NCI-H2227 (cell line): ENCODE measurements around the gene CUBN.

Experiments
- DNase-seq: peaks from one replicate; lab custom pipeline; 2025; ENCODE audit not compliant: unreplicated experiment; lab: John Stamatoyannopoulos, UW

The CUBN gene

DNA sequence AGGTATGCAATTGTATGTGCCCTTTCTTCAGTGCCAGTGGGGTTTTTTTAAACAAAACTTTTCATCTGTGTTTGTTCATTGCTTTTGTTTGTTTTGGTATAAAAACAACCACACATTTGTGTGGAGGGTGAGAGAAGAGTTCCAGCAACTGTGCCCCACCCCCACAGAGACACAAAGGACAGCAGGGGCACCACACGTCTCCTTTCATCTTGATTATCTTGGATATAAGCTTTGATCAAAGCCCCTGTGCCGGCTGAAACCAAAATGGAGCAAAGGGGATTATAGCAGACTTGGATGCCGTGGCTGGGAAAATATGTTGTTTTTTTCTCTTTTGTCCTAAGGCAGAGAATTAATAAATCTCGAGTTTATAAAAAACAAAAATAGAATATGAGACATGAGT, 200.5 kb downstream of the CUBN start:
- DNase-seq = no peak

- no peak for DNase-seq
These were observed 202.1 kb downstream of the CUBN start for GRCh38 chr10:16927546-16927945.

DNA sequence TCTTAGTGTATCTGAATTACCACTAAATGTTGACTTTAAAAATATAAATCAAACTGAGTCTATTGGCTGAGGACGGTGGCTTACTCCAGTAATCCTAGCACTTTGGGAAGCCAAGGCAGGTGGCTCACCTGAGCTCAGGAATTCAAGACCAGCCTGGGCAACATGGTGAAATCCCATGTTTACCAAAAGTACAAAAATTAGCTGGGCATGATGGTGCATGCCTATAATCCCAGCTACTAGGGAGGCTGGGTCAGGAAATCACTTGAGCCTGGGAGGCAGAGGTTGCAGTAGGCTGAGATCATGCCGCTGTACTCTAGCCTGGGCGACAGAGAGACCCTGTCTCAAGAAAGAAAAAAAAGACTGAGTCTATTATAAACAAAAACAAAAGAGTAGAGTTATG, 205.9 kb downstream of the CUBN start:
- DNase-seq = no peak

GRCh38 chr10:16923309-16923708, 206.3 kb downstream of the CUBN start:
- no peak for DNase-seq

DNA sequence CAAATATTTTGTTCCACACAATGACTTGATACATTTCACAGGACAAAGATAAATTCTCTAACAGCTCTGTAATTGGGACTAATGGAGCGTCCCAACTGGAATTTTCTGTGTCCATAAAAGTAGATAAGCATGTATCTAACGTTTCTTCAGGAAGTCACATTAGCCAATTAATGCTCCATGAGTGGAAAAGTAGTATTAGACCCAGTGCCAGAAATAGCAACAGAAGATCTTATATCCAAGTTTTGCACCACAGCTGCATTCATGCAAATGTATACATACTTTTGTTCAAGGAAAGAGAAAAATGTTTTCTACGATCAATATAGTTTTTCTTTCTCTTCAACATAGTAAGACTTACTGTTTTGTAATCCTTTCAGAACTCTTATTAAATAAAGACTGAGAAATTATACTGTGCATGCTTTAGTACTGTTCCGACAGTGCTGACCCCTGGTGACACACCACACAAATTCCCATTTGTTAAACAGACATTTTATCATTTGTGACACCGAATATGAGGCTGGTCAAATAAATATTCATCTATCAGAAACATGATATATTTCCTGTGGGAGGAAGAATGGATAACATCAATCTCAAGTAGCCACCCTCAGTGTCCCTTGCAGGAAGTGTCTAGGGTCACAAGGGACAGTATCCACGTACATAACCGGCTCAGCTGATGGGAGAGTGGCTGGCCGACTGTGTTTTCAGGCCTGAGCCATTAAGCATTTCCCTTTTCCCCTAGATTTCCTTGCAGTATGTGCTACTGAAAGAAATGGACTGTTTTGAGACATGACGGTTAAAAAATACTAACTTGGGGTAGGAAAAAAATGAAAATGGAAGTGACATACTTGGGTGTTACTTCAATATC, 210.3 kb downstream of the CUBN start:
- DNase-seq = no peak

DNA sequence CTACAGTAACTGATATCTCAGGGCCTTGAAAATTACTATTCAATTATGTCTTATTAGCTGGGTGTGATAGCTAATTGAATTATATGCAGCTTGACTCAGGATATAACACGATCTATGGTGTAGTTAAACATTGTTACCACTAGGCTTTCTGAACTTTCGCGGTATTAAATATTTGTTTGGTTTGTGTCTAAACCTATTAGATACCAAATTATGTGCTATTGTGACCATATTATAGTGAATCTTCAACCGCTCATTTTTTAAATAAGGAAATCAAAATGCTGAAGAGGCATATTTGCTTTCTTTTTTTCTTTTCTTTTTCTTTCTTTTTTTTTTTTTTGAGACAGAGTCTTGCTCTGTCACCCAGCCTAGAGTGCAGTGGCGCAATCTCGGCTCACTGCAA, 213.1 kb downstream of the CUBN start:
- no peak for DNase-seq

GRCh38 chr10:16915300-16915699, 214.3 kb downstream of the CUBN start:
- DNase-seq = no peak

DNA sequence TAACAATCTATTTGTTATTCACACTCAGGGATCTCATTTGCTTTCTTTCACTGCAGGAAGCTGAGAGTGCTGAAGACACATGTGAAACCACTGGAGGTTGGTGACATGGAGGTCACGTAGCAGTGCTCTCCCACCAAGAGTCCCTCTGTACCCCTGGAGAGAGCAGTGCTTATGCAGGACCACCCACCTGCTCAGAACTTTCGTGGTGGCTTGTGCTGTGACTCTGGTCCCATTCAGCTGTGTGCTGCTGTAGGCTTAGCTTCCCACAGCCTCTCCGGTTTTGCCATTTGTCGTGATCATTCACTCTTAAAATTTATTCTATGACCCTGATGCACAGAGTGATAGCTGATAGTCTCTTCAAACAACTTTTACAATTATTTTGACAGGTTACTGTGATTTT, 216.3 kb downstream of the CUBN start:
- no peak for DNase-seq

- no peak for DNase-seq
These were observed 218.8 kb downstream of the CUBN start for GRCh38 chr10:16910793-16911164.

DNA sequence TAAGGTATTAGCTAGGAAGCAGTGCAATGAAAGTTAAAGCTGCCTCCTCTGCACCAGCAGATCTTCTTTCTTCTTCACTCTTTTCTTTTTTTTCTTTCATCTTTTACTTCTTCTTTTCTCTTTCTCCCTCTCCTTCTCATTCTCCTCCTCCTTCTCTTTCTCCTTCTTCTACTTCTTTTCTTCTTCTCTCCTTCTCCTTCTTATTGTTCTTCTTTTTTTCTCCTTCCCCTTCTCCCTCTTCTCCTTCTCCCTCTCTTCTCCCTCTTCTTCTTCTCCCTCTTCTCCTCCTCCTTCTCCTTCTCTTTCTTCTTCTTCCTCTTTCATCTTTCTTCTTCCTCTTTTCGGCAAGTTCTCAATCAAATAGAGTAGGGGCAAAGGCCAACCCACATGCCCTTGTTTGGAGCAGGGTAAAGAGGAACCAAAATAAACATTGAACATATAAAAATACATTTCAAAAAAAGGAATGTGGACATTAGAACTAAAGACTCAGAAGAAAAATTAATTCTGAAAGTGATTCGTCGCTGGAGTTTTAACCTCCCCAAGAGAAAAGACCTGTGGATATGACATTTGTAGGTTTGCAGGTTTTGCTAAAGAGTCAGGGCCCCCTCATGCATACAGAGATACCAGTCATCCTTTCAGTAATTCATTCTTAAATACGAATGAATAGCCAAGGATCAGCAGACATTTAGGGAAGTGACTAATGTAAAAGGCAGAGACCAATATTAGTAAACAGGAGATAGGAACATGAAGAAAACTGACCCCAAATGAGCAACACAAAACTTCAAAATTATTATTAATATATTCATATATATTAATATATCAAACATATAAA, 219.4 kb downstream of the CUBN start:
- no peak for DNase-seq

- DNase-seq = no peak
These were observed 220.3 kb downstream of the CUBN start for GRCh38 chr10:16909271-16909767.

GRCh38 chr10:16907687-16908086, 221.9 kb downstream of the CUBN start:
- DNase-seq = no peak

- no peak for DNase-seq
These were observed 224.3 kb downstream of the CUBN start for GRCh38 chr10:16905320-16905719.

DNA sequence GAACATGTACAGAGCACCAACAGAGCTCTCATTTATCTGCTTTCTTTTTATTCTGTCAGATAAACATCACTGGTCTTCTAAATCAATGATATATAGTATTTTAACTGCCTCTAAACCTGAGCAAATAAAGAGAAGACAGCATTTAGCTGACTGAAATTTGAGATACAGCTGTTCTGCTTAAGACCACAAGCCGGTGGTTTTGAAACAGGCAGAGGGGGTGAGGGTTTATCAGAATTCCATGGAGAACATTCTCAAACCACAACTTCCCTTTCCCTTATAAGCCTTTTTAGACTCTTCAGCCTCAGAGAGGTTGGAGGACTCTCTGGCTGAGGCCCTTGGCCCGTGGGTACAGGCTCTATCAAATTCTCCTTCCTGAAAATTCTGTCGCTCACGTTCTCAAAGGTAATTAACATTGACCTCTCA, 225.0 kb downstream of the CUBN start:
- DNase-seq = no peak

DNA sequence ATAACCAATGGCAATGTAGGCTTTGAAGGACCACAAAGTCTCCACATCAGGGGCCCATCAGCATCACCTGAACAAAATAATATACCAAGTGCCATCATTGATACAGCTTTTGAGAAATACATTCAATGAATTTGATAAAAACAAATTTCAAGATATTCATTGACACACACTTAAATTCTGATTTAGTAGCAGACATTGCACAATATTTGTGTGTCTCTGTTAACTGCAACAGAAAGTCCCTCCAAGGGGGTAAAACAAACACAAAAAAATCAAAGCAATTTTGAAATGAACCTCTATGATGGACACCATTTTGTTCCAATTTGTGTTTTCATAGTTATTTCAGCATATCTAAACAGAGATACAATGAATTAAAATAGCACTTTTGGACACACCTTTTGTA, 225.6 kb downstream of the CUBN start:
- DNase-seq = no peak

- DNase-seq = no peak
These were observed 227.0 kb downstream of the CUBN start for GRCh38 chr10:16902606-16903005.

GRCh38 chr10:16901106-16901505, 228.5 kb downstream of the CUBN start:
- no peak for DNase-seq

GRCh38 chr10:16896993-16897392, 232.6 kb downstream of the CUBN start:
- no peak for DNase-seq

- no peak for DNase-seq
These were observed 234.8 kb downstream of the CUBN start for GRCh38 chr10:16894821-16895220.

DNA sequence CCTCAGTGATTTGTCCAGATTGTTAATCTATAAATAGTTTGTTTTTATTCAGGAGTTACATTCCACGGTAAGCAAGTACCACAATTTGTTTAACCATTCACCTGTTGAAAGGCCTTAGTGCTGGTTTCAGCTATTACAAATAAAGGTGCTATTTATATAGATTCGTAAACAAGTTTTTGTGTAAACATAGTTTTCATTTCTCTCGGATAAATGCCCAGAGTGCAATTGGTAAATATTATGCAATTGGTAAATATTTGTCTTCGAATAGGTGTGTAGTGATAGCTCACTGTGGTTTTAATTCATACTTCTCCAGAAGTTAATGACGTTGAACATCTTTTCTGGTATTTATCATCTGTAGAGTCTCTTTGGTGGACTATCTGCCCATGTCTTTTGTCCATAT, 235.9 kb downstream of the CUBN start:
- DNase-seq = no peak

DNA sequence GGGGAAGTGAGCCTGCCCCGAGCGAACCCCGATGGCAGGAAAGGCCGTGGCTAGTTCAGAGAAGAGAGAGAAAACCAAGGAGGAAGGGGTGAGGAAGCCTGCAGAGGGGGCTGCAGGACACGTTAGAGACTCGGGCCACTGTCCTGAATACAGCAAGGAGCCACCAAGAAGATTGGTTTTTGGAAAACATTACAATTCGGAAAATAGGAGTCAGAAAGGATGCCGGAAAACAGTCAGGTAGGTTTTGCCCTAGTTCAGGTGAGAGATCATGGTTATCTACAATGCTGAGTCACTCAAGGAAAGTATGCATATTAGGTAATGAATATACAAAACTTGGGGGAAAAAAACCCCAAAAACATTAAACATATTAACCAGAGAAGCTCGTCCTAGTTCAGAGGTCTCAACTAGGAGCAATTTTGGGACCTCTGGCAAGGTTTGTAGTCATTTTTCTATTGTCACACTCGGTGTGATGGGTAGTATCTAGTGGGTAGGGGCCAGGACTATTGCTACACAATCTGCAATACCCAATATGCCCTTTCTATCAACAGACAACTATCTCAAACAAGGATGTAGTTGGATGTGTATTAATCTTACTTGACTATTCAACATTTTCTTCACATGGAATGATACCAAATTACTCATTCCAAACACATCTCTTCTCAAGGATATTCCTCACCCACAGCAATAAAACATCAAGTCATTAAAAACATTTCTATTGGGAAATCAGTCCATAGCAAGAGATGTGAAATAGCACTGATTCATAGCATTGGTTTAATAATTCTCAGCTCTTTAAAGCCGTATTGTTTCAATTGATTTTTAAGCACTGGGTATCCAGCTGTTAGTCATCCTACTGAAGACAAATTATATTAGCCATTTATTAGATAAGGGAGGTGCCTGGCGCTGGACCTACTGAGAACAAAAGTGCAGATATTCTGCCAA, 238.0 kb downstream of the CUBN start:
- DNase-seq = no peak
